ENCODE data around the gene RNF214. TPM values are rescaled to one million over a fixed set of nuclear protein-coding genes. Genes with fewer than 3 reads are reported as not detected.

Gene RNF214
- total and polyA plus RNA-seq, 2 donors (not counting 1 experiment from before 2014, with no cell fraction given): 12.1 to 13.4 TPM

DNA sequence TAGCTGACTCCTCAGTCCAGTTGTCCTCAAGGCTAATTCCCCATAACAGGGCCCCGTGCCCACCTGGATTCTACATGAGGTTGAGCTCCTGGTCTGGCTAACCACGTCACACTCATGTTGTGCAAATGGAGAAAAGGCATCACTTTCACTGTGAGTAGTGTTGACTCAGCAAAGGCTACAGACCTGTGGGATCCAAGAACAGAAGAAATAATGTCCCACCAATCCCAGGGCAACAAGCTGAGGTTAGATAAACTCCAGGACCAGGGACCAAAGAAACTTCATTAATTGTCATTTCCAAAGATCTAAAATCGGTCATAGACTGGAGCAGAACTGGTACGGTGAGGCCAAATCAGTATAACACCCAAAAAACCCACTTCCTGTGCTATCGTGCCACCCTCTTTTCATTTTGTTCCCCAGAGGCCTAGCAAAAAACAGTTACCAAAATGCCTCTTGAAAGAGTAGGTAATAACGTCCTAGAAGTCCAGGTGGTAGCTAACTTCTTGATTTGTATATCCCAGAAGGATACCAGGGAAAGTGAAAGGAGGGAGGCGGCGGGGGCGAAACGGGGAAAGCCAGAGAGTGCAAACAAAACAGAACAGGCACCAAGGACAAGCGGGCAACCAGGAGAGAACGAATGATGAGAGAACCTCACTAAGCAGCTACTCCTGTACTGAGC lies 2.0 kb upstream of the RNF214 start:
- no peaks in the 10 kb centered on the region for H3K27me3 ChIP-seq (ENCODE audit: control insufficient read depth, insufficient read depth, low read length)
- H3K79me2 ChIP-seq (ENCODE audit: control insufficient read depth, insufficient read depth, low read length): peaks cover 35% of the 10 kb centered on the region
- H3K4me3 ChIP-seq (replicated peaks in 1 of 4; ENCODE audit: control extremely low read depth in 1 of 4, insufficient read depth in 1 of 4, low read depth in 3 of 4, low read length in 4 of 4): peak overlapping the region in 2 of 4 experiments; percentile 85 to 99
- TF ChIP-seq, protein P1, sequence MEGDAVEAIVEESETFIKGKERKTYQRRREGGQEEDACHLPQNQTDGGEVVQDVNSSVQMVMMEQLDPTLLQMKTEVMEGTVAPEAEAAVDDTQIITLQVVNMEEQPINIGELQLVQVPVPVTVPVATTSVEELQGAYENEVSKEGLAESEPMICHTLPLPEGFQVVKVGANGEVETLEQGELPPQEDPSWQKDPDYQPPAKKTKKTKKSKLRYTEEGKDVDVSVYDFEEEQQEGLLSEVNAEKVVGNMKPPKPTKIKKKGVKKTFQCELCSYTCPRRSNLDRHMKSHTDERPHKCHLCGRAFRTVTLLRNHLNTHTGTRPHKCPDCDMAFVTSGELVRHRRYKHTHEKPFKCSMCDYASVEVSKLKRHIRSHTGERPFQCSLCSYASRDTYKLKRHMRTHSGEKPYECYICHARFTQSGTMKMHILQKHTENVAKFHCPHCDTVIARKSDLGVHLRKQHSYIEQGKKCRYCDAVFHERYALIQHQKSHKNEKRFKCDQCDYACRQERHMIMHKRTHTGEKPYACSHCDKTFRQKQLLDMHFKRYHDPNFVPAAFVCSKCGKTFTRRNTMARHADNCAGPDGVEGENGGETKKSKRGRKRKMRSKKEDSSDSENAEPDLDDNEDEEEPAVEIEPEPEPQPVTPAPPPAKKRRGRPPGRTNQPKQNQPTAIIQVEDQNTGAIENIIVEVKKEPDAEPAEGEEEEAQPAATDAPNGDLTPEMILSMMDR (conservative IDR thresholded peaks at IDR 0.05 in 1 of 2, IDR thresholded peaks at IDR 0.05 in 1 of 2; ENCODE audit: low read depth in 1 of 2, low read length in 2 of 2): no peak
- TF ChIP-seq EZH2 (IDR thresholded peaks at IDR 0.05; ENCODE audit: low read length, missing control alignments): no peak
- peak in 1 of 2 donors; percentile 48 for DNase-seq (ENCODE audit: low read depth in 2 of 2)
- no peak overlapping the region for H2AFZ ChIP-seq (ENCODE audit: low read length)
- H4K20me1 ChIP-seq (ENCODE audit: control insufficient read depth, extremely low read depth, insufficient read depth, low read length): no peaks in the 10 kb centered on the region
- H3K4me1 ChIP-seq (ENCODE audit: control insufficient read depth, extremely low read depth, insufficient read depth, low read length): peaks cover 2% of the 10 kb centered on the region
- peaks cover 16% of the 10 kb centered on the region for H3K36me3 ChIP-seq (ENCODE audit: control insufficient read depth, insufficient read depth, low read length)
- H3K4me2 ChIP-seq (ENCODE audit: extremely low read depth, insufficient read depth, low read length): peak overlapping the region; percentile 88
- H3K9ac ChIP-seq (ENCODE audit: insufficient read depth, low read length): no peak overlapping the region
- H3K9me3 ChIP-seq (ENCODE audit: control insufficient read depth, insufficient read depth, low read depth, low read length): no peaks in the 10 kb centered on the region
- peak overlapping the region; percentile 13 for H3K27ac ChIP-seq (ENCODE audit: insufficient read depth, low read length)

DNA sequence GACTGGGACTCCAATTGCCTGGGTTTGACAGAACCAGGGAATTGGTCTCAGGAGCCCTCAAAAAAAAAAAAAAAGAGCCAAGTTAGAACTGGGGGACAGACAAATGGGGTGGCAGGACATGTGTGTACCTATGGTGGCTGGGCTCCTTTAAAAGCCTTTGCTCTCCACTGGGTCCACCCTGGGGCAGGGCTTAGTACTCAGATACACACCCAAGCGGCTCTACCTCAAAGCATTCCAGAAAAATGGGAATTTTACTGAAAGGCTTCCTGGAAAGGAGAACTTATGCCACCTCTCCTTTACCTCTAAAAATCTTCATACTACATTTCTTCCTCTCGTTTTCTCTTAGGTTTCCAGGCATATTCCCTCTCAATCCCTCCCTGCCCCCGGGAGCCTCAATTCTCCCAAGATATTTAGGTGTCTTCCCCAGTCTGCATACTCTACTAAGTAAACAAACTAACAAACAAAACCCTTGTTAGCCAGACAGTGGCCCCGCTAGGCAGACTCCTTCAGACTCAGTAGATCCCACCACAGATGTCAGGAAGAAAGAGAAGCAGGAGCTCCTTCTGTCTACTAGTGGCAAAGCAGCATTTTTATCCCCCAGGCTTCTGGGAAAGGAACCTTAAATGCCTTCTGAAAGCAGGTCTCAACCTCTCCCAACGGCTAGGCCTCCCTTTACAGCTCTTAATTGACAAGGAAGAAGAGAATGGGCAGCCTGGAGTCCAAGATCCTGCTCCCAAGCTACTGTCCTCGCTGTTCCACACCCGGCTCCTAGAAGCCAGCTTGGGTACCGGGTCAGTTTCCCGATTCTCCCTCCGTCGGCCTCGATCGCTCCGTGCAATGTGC lies 1.3 kb upstream of the RNF214 start:
- Histone ChIP-seq H3K27me3 (ENCODE audit: control insufficient read depth, insufficient read depth, low read length) (no peaks in the 10 kb centered on the region), H4K20me1 (ENCODE audit: control insufficient read depth, extremely low read depth, insufficient read depth, low read length) (no peaks in the 10 kb centered on the region), H3K36me3 (ENCODE audit: control insufficient read depth, insufficient read depth, low read length) (peaks cover 16% of the 10 kb centered on the region), H3K9ac (ENCODE audit: insufficient read depth, low read length) (peak overlapping the region; percentile 86), H3K4me3 (replicated peaks in 1 of 4; ENCODE audit: control extremely low read depth in 1 of 4, insufficient read depth in 1 of 4, low read depth in 3 of 4, low read length in 4 of 4) (peak overlapping the region; percentile 85 to 99 (median 94)), H2AFZ (ENCODE audit: low read length) (peak overlapping the region; percentile 23), H3K27ac (ENCODE audit: insufficient read depth, low read length) (peak overlapping the region; percentile 92), H3K79me2 (ENCODE audit: control insufficient read depth, insufficient read depth, low read length) (peaks cover 35% of the 10 kb centered on the region), H3K4me1 (ENCODE audit: control insufficient read depth, extremely low read depth, insufficient read depth, low read length) (peaks cover 2% of the 10 kb centered on the region), H3K4me2 (ENCODE audit: extremely low read depth, insufficient read depth, low read length) (peak overlapping the region; percentile 88), H3K9me3 (ENCODE audit: control insufficient read depth, insufficient read depth, low read depth, low read length) (no peaks in the 10 kb centered on the region)
- DNase-seq (ENCODE audit: low read depth in 2 of 2): no peak
- TF ChIP-seq EZH2 (IDR thresholded peaks at IDR 0.05; ENCODE audit: low read length, missing control alignments): no peak
- TF ChIP-seq, protein P1 (conservative IDR thresholded peaks at IDR 0.05 in 1 of 2, IDR thresholded peaks at IDR 0.05 in 1 of 2; ENCODE audit: low read depth in 1 of 2, low read length in 2 of 2): no peak

DNA sequence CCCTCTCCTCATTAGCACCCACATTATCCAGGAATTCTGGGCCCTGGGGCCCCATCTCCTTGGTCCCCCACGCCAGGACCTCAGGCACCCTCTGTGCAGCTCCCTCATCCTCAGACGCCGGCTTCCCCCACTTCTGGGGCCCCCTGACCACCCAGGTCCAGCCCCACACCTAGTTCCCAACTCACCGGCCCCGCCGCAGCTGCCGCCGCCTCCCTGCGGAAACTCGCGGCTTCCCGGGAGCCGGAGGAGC lies 704 bp upstream of the RNF214 start, which contains the start of gene PCSK7:
Gene PCSK7 (minus strand): TSS at position 232 of the 250 bp plus-strand sequence. CDS start 2,229 bp downstream, outside the sequence.
- H3K9me3 ChIP-seq (ENCODE audit: control insufficient read depth, insufficient read depth, low read depth, low read length): no peaks in the 10 kb centered on the region
- no peaks in the 10 kb centered on the region for H3K27me3 ChIP-seq (ENCODE audit: control insufficient read depth, insufficient read depth, low read length)
- no peak for DNase-seq (ENCODE audit: low read depth in 2 of 2)
- H3K27ac ChIP-seq (ENCODE audit: insufficient read depth, low read length): peak within 1 kb of the TSS; percentile 92
- peak within 1 kb of the TSS; percentile 88 for H2AFZ ChIP-seq (ENCODE audit: low read length)
- H4K20me1 ChIP-seq (ENCODE audit: control insufficient read depth, extremely low read depth, insufficient read depth, low read length): no peaks in the 10 kb centered on the region
- peaks cover 16% of the 10 kb centered on the region for H3K36me3 ChIP-seq (ENCODE audit: control insufficient read depth, insufficient read depth, low read length)
- peak within 1 kb of the TSS; percentile 89 to 99 (median 94) for H3K4me3 ChIP-seq (replicated peaks in 1 of 4; ENCODE audit: control extremely low read depth in 1 of 4, insufficient read depth in 1 of 4, low read depth in 3 of 4, low read length in 4 of 4)
- H3K79me2 ChIP-seq (ENCODE audit: control insufficient read depth, insufficient read depth, low read length): peaks cover 35% of the 10 kb centered on the region
- H3K4me1 ChIP-seq (ENCODE audit: control insufficient read depth, extremely low read depth, insufficient read depth, low read length): peaks cover 2% of the 10 kb centered on the region
- TF ChIP-seq EZH2 (IDR thresholded peaks at IDR 0.05; ENCODE audit: low read length, missing control alignments): no peak
- TF ChIP-seq, protein P1 (conservative IDR thresholded peaks at IDR 0.05 in 1 of 2, IDR thresholded peaks at IDR 0.05 in 1 of 2; ENCODE audit: low read depth in 1 of 2, low read length in 2 of 2): no peak
- peak within 1 kb of the TSS; percentile 86 for H3K9ac ChIP-seq (ENCODE audit: insufficient read depth, low read length)
- H3K4me2 ChIP-seq (ENCODE audit: extremely low read depth, insufficient read depth, low read length): peak within 1 kb of the TSS; percentile 97
